Dermis microvascular lymphatic vessel endothelial cell (primary cell): ENCODE results near the gene CRHR1. TPM values are rescaled to one million over a fixed set of nuclear protein-coding genes. Genes with fewer than 3 reads are reported as not detected.
"Not testable (repeated sequence)": the region's sequence is repeated elsewhere in the genome, so short reads cannot be mapped to it uniquely, and the experiment has no call there.

Source experiments
- DNase-seq, 2 donors: peaks; one replicate each; pipeline versions ENCODE4 v3.0.0 to v3.0.0-alpha.2; 2010; ENCODE audit warnings: low read depth in 2 of 2
- total RNA-seq: library from RNA; depleted of rRNA; stranded (reverse); fragments of >200 nt; gene quantifications from 2 replicates; pipeline ENCODE4 v1.2.1, GENCODE V29; 2014

Gene CRHR1
- not detected in 2 replicates for total RNA-seq

- DNase-seq, result no peak
Measured at GRCh38 chr17:45784293-45784740, at the start of gene CRHR1. Gene CRHR1, plus strand, starts transcription at chr17:45784320. Its CDS starts 225 bp downstream, at chr17:45784545.

- DNase-seq, result no peak
Measured at GRCh38 chr17:45734598-45734997, 49.5 kb upstream of the CRHR1 start.

- DNase-seq, result no peak
Measured at GRCh38 chr17:45735488-45735887, 48.6 kb upstream of the CRHR1 start.

GRCh38 chr17:45739786-45740185 lies 44.3 kb upstream of the CRHR1 start:
- no peak for DNase-seq

GRCh38 chr17:45740553-45741330 lies 43.4 kb upstream of the CRHR1 start:
- DNase-seq, result peak in 1 of 2 donors; percentile 29

- no peak for DNase-seq
Measured at GRCh38 chr17:45742251-45742650, 41.9 kb upstream of the CRHR1 start.

- DNase-seq, result no peak
Measured at GRCh38 chr17:45743626-45744326, 40.3 kb upstream of the CRHR1 start.

GRCh38 chr17:45744826-45745225 lies 39.3 kb upstream of the CRHR1 start:
- DNase-seq, result not testable (repeated sequence)

GRCh38 chr17:45745601-45746494 lies 38.3 kb upstream of the CRHR1 start:
- no peak for DNase-seq

- no peak for DNase-seq
Measured at GRCh38 chr17:45747911-45748310, 36.2 kb upstream of the CRHR1 start.

GRCh38 chr17:45748731-45749310 lies 35.3 kb upstream of the CRHR1 start:
- no peak for DNase-seq

- DNase-seq, result no peak
Measured at GRCh38 chr17:45749831-45750335, 34.2 kb upstream of the CRHR1 start.

GRCh38 chr17:45750779-45751440 lies 33.2 kb upstream of the CRHR1 start:
- DNase-seq, result no peak

- DNase-seq, result no peak
Measured at GRCh38 chr17:45751466-45751865, 32.7 kb upstream of the CRHR1 start.

- DNase-seq, result no peak
Measured at GRCh38 chr17:45752246-45752645, 31.9 kb upstream of the CRHR1 start.

- DNase-seq, result no peak
Measured at GRCh38 chr17:45753645-45754225, 30.4 kb upstream of the CRHR1 start.

- DNase-seq, result no peak
Measured at GRCh38 chr17:45755050-45755449, 29.1 kb upstream of the CRHR1 start.

GRCh38 chr17:45756266-45756991 lies 27.7 kb upstream of the CRHR1 start:
- no peak for DNase-seq

- DNase-seq, result no peak
Measured at GRCh38 chr17:45757431-45758218, 26.5 kb upstream of the CRHR1 start.
